ENCODE results near the gene KBTBD7. TPM values are rescaled to one million over a fixed set of nuclear protein-coding genes. Genes with fewer than 3 reads are reported as not detected.

Gene KBTBD7
- total RNA-seq, 4 donors from 2014 or later: 4.0 to 10.3 (median 7.7) TPM

DNA sequence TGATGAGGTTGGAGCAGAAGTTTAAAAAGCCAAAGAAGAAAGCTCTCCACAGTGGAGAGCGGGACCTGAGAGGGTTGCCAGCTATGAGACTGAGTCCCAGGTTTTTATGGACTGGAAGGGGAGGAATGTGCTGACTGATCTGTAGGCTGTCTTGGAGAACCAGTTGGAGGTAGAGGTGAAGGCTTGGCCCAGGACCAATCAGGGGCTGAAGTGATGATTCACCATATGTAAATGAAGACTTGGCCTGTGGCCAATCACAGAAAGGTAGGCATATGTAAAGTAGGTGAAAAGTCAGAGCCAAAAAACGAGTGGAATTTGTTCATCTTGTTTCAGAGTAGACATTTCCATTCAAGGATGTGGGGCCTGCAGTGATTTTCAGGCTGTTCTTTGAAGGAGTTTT lies 44.3 kb downstream of the KBTBD7 start:
- Histone ChIP-seq H3K27me3 (no peaks in the 10 kb centered on the region), H3K9me3 (peaks cover 0 to 35% (median 20%) of the 10 kb centered on the region in 4 donors), H3K36me3 (no peaks in the 10 kb centered on the region), H3K4me1 (no peaks in the 10 kb centered on the region), H3K4me3 (no peak overlapping the region), H3K27ac (replicated peaks in 1 of 4) (no peak overlapping the region)
- TF ChIP-seq POLR2AphosphoS5 (IDR thresholded peaks at IDR 0.05): no peak
- no peak for TF ChIP-seq EP300 (IDR thresholded peaks at IDR 0.05)
- TF ChIP-seq, protein P1, sequence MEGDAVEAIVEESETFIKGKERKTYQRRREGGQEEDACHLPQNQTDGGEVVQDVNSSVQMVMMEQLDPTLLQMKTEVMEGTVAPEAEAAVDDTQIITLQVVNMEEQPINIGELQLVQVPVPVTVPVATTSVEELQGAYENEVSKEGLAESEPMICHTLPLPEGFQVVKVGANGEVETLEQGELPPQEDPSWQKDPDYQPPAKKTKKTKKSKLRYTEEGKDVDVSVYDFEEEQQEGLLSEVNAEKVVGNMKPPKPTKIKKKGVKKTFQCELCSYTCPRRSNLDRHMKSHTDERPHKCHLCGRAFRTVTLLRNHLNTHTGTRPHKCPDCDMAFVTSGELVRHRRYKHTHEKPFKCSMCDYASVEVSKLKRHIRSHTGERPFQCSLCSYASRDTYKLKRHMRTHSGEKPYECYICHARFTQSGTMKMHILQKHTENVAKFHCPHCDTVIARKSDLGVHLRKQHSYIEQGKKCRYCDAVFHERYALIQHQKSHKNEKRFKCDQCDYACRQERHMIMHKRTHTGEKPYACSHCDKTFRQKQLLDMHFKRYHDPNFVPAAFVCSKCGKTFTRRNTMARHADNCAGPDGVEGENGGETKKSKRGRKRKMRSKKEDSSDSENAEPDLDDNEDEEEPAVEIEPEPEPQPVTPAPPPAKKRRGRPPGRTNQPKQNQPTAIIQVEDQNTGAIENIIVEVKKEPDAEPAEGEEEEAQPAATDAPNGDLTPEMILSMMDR (IDR thresholded peaks at IDR 0.05): no peak
- TF ChIP-seq POLR2A (IDR thresholded peaks at IDR 0.05; ENCODE audit: low read depth): no peak
- no peak for DNase-seq (ENCODE audit: extremely low spot score)
- WGBS: 80% methylated on average over 2 of the region's 2 CpGs
- intact Hi-C loops (cut with DNase I): no loop called here

DNA sequence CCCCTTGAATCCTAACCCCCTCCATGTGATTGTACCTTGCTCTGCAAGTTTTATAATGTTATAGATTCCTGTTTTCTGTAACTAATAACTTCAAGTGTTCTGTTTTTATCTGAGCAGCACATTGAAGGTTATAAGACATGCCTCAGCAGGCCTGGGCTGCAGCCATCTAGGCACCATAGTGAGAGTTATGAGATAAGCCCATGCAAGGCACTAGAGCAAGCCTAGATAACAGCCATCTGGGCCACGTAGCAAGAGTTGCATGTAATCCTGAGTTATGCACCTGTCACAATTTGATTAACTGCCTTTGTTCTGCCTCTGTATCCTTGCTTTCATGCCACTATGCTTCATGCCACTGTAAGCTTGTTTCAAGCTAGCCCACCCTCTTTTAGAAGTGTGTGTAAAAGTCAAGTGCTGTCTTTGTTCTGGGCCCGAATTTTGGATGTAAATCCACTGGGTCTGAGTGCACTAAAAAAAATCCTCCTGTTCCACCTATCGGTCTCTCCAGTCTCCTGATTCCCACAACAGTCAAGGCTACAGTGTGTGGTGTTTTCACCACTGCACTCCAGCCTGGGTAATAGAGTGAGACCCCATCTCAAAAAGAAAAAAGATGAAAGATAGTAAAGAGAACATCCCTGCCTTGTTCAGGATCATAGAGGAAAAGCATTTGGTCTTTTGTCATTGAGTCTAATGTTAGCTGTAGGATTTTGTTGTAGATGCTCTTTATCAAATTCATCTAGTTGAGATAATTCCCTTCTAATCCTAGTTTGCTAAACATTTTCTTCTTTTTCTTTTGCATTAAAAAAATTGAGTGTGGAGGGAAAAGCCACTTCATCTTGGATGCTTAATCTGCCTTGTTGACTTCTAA lies 45.7 kb downstream of the KBTBD7 start:
- Histone ChIP-seq H3K4me1 (no peaks in the 10 kb centered on the region), H3K27me3 (no peaks in the 10 kb centered on the region), H3K4me3 (no peak overlapping the region), H3K27ac (replicated peaks in 1 of 4) (no peak overlapping the region), H3K36me3 (no peaks in the 10 kb centered on the region), H3K9me3 (peaks cover 0 to 35% (median 20%) of the 10 kb centered on the region in 4 donors)
- DNase-seq (ENCODE audit: extremely low spot score): no peak
- TF ChIP-seq POLR2A (IDR thresholded peaks at IDR 0.05; ENCODE audit: low read depth) (no peak), EP300 (IDR thresholded peaks at IDR 0.05) (no peak), POLR2AphosphoS5 (IDR thresholded peaks at IDR 0.05) (no peak)
- TF ChIP-seq, protein P1 (IDR thresholded peaks at IDR 0.05): no peak
- WGBS: 96% methylated on average over 3 of the region's 3 CpGs
- intact Hi-C loops (cut with DNase I): no loop called here

DNA sequence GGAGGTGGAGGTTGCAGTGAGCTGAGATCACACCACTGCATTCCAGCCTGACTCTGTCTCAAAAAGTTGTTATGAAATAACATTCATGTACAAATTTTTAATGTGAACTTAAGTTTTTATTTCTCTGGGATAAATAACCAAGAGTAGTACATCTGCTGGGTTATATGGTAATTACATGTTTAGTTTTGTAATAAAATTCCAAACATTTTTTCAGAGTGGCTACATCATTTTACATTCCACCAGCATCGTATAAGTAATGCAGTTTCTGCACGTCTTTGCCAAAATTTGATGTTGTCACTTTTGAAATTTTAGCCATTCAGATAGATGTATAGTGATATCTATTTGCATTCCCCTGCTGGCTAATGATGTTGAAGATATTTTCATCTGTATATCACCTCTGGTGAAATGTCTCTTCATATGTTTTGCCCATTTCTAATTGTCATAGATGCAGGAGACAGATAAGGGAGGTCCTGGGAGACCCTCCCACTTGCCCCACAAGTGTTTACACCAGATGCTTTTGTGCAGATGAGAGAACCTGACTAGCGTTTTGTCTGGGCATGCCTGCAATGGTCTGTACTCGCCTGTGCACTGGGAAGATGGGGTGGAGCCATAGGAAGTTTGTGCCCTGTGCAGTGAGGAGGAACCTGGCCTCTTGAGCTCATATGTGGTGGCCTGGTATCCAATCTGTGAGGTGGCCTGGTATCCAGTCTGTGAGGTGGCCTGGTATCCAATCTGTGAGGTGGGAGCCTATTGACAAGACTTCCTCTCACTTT lies 49.0 kb downstream of the KBTBD7 start:
- no peak for TF ChIP-seq EP300 (IDR thresholded peaks at IDR 0.05)
- TF ChIP-seq POLR2AphosphoS5 (IDR thresholded peaks at IDR 0.05): no peak
- TF ChIP-seq POLR2A (IDR thresholded peaks at IDR 0.05; ENCODE audit: low read depth): no peak
- TF ChIP-seq, protein P1 (IDR thresholded peaks at IDR 0.05): no peak
- Histone ChIP-seq H3K9me3 (peaks cover 0 to 26% (median 16%) of the 10 kb centered on the region in 4 donors), H3K36me3 (no peaks in the 10 kb centered on the region), H3K27ac (replicated peaks in 1 of 4) (no peak overlapping the region), H3K27me3 (no peaks in the 10 kb centered on the region), H3K4me3 (no peak overlapping the region), H3K4me1 (no peaks in the 10 kb centered on the region)
- intact Hi-C loops (cut with DNase I): no loop called here
- no peak for DNase-seq (ENCODE audit: extremely low spot score)
- WGBS: 84% methylated on average over 4 of the region's 4 CpGs

DNA sequence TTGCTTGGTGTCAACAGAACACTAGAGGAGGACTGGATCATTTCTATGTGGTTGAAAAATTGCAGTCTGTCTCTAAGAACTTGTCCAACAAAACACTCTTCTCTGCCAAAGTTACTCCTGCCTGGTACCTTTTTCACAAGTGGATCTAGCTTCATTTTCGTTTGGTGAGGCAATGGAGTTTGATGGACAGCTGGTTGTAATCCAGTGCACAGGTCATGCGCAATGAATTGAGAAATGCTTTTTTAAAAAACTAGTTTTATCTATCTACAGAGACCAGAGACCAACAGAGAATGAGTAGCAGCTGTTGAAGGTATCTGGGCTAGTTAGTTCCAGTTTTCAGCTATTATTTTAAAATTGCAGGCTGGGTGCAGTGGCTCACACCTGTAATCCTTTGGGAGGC lies 49.8 kb downstream of the KBTBD7 start:
- Histone ChIP-seq H3K4me1 (no peaks in the 10 kb centered on the region), H3K27ac (replicated peaks in 1 of 4) (no peak overlapping the region), H3K4me3 (no peak overlapping the region), H3K9me3 (peaks cover 0 to 23% (median 13%) of the 10 kb centered on the region in 4 donors), H3K36me3 (no peaks in the 10 kb centered on the region), H3K27me3 (no peaks in the 10 kb centered on the region)
- no peak for DNase-seq (ENCODE audit: extremely low spot score)
- intact Hi-C loops (cut with DNase I): no loop called here
- no peak for TF ChIP-seq POLR2AphosphoS5 (IDR thresholded peaks at IDR 0.05)
- no peak for TF ChIP-seq POLR2A (IDR thresholded peaks at IDR 0.05; ENCODE audit: low read depth)
- no peak for TF ChIP-seq EP300 (IDR thresholded peaks at IDR 0.05)
- TF ChIP-seq, protein P1 (IDR thresholded peaks at IDR 0.05): no peak
- 90% methylated on average over 2 of the region's 2 CpGs for WGBS

Other genes with a start within 250 kb of the KBTBD7 start
- 10 to 100 TPM; 66.9 to 96.2 (median 72.1) TPM for gene ELF1, start 175.3 kb downstream of the KBTBD7 start, total RNA-seq
- 10 to 100 TPM; 15.3 to 23.2 (median 18.5) TPM for gene WBP4, start 133.1 kb downstream of the KBTBD7 start, total RNA-seq
- 1 to 10 TPM; 4.6 to 9.1 (median 7.5) TPM for gene KBTBD6, start 61.8 kb downstream of the KBTBD7 start, total RNA-seq
- gene MTRF1, start 69.0 kb upstream of the KBTBD7 start, total RNA-seq: 10 to 100 TPM in 1 of 4 donors, 1 to 10 TPM in 3; 6.4 to 18.7 (median 8.9) TPM
- gene NAA16, start 116.7 kb upstream of the KBTBD7 start, total RNA-seq: 10 to 100 TPM; 13.8 to 22.0 (median 14.9) TPM

Data from esophagus muscularis mucosa (tissue), 4 donors.